Body of pancreas (tissue), 4 donors: ENCODE measurements around the gene AGAP1.

Experiments used
- CTCF ChIP-seq, 7 experiments: fragments of 450-650 bp in 4 of 7; fragments of 200-600 bp in 3 of 7; sonication (generic) in 3 of 7; IDR thresholded peaks; one replicate each; pipeline ENCODE4 v1.5.1; 2016 to 2019; ENCODE audit warnings: antibody characterized with exemption in 7 of 7
- POLR2A ChIP-seq, 3 donors: fragments of 450-650 bp; IDR thresholded peaks; one replicate each; pipeline ENCODE4 v1.6.1; 2016; ENCODE audit warnings: antibody characterized with exemption in 3 of 3, mild to moderate bottlenecking in 2 of 3

- TF ChIP-seq CTCF (IDR thresholded peaks at IDR 0.05): no peak
- TF ChIP-seq POLR2A (IDR thresholded peaks at IDR 0.05): no peak
Observed at GRCh38 chr2:235984552-235984951, 490.7 kb downstream of the AGAP1 start.
